HTR-8/SVneo (cell line): ENCODE measurements around the gene ADAMTSL1.

ENCODE experiments used
- DNase-seq: peaks from one replicate; pipeline ENCODE4 v3.0.0; 2011; ENCODE audit warnings: low spot score, mixed read lengths; ENCODE audit not compliant: insufficient read length
- FAIRE-seq: peaks from 2 replicates; lab custom pipeline; 2011; peaks lifted over from hg19 to GRCh38; lab: Jason Lieb, UNC

ADAMTSL1 gene

DNA sequence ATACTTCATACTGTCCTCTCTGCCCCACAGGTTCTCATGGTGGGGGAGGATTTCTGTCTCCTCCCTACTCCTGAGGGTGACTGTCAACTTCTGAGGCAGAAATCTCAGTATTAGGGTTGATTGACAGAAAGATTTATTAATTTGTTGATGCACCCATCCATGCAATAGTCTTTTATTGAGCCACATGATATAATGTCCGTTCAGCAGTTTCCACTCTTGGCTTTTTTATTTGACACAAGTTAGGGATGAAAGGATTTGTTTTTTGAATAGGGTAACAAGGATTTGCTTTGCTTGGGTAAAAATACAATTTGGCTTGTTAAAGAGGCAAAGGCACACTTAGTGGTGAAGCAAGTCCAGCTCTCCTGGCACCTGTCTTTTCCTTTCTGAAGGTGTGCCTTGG is 125.0 kb downstream of the ADAMTSL1 start:
- FAIRE-seq (no peak), DNase-seq (no peak)

DNA sequence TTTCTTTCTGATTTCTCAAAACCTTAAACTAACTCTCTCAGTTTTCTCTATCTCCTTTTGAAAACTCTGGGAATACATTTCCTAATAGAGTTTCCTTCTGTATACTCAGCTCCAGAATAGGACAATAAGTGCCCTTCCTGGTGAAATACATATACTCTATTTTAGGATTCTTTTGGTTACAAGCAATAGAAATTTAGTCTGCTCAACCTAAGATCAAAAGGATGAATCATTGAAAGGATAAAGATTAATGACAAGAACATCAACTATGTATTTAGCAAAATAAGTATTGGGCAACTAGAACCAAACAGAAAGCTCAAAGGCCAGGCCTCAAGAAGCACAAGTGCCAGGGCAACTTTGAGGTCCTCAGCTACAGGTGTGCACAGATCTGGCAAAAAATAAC is 127.1 kb downstream of the ADAMTSL1 start:
- no peak for FAIRE-seq
- no peak for DNase-seq

DNA sequence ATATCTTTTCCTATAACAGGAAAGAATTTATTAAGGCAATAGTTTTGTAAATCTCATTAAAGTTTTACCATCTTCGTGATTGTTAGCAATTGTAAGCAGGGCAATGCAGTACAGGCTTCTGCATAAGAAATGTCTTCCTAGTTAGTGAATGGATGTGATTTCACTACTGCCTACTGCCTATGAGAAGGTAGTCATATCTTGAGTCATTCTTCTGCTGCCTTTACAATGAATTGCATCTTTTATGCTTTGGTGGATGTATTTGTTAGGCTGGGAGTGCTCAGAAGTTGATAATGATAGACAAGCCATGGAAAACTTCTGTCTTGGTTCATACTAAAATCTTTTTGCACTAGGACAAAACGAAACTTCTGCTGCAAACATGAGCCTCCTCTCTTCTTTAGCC is 128.0 kb downstream of the ADAMTSL1 start:
- DNase-seq (no peak), FAIRE-seq (no peak)

DNA sequence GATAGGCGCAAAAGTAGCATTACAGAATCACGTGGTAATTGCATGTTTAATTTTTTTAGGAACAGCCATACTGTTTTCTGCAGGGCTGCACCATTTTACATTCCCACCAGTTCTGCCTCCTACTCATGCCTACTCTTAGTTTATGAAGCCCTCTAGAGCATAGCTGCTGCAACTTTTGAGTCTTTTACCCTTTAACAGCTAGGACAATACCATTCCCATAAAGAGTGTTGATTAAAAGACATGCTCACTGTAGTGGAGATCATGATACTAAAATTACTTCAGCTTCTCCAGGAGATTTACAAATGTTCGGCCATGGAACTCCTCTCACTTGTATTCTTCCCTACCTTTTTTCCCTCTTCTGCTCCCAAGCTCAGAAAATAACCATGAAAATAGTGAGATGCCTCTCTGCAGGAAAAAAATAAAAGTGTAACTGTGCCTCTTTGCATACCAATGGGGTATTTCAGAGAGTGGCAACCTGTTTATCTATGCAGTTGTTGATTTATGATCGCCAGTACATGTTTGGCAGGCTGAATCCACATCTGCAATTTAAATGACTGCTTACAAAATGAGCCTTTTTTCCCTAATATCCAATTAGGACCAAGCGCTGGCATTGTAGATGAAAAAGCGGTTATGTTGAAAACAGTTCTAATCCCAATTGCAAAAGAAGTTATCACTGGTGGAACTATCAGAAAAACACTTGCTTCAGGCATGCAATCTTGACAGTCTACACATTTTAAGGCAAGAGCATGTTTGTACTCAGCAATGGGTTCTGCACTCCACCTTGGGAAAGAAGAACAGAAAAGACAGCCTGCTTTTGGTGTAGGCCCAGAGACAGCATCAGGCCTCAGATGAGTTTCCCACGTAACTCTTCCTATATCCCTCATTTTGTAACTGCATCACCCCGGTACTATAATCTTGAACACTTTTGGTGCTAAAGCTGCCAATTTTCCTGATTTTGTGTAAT is 131.1 kb downstream of the ADAMTSL1 start:
- DNase-seq (no peak), FAIRE-seq (no peak)

DNA sequence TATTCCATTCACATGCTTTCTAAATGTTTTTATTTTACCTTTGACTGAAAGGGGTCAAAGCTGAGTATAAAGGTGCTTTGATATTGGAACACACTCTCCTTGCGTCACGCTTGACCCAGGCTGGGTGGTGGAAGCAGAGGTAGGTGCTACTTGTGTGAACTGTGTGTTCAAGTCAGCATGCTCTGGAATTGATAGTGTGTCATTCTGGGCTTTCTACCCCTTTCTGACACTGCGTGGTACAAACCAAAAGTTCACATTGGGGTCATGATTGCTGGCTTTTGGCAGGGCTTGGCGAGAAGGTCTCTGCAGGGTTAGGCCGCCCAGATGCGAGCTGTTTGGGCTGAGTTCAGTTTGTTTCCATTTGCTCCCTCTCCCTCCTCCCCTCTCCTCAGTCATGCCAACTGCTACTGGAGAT is 131.8 kb downstream of the ADAMTSL1 start:
- no peak for FAIRE-seq
- DNase-seq = no peak

DNA sequence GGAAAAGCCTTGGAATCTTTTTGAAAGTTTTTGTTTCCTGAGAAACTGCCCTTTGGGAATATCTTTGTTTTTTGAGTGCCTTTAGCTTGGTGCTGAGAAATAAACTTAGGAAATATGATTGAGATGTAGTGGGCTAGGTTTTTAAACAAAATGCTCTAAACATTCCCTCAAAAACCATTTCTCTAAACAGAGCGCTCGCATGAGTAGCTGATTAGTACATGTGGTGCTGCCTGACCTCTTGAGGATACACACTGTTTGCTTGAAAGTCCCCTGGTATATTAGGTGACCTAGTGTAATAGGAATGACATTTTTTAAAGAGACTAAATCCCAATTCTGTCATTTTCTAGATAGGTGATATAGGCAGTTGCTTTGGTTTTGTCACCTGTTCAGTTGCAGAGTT is 132.3 kb downstream of the ADAMTSL1 start:
- FAIRE-seq (no peak), DNase-seq (no peak)

DNA sequence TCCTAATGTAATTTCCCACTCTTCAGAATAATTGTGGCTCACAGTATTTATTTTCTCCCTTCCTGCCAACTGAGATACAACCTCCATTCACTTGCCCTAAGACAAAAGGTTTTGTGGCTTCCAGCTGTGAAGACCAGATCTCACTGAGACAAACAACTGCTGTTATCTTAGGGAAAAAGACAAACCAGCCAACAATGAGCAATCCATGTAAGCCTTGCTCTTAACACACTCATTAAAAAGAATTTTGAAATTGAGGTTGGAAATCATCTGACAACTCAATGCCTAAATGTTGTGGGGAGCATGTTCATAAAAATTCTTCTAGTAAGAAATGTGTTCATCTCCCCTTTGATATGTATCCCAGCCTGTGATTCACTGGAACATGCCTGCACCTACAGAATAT is 132.9 kb downstream of the ADAMTSL1 start:
- no peak for FAIRE-seq

DNA sequence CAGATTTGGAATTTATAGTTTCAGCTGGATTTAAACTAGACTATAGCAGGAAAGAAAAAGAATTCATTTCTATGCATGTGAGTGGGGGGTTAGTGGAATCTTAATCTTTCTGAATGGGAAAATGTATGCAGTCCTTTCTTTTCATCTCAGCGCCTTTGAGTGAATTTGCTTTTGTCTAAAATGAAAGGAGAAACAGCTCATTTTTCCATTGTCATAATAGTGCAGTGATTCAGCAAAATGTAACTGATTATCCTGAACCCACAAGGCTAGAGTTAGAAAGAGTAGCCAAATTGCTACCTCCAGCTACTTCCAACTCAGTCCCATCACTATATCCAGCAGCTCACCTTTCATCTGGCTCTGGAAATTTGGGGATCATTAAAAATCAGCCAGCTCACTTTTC is 134.4 kb downstream of the ADAMTSL1 start:
- DNase-seq (no peak), FAIRE-seq (no peak)

More for the DNA sequence above, 132.9 kb downstream of the ADAMTSL1 start:
- no peak for DNase-seq

DNA sequence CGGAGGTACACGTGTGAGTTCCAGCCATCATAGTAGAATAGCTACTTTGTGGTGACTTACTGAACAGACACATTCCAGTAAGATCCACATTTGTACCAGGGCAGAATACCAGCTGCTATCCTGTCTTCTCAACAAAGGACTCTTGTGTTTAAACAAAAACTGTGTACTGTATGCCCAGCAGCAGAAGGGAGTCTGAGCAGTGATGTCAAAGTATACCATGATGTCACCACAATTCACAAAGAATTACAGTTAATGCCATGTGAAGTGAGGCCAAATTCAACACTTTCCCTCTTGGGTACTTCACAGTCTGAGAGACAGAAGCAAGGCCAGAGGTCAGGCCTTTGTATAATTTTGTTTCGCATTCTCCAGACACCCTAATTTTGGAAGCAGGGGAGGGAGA is 137.0 kb downstream of the ADAMTSL1 start:
- no peak for DNase-seq
- no peak for FAIRE-seq

DNA sequence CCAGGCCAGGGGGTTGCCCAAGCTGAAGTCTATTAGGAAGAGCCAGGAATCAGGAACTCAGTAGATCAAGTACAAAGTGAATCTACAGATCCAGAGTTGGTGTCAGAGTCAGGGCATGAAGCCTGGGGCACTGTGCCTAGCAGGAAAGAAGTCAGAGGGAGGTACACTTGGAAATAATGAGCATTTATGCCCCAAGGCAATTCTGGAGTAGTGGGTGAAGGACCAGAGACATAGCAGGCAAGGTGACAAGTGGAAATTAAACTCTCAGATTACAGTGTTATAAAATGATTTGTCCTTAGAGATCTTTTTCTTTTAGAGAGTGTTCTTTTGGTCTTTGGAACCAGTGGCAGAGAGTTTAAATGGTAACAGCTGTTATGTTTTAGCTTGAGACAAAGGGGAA is 138.0 kb downstream of the ADAMTSL1 start:
- FAIRE-seq (no peak), DNase-seq (no peak)

DNA sequence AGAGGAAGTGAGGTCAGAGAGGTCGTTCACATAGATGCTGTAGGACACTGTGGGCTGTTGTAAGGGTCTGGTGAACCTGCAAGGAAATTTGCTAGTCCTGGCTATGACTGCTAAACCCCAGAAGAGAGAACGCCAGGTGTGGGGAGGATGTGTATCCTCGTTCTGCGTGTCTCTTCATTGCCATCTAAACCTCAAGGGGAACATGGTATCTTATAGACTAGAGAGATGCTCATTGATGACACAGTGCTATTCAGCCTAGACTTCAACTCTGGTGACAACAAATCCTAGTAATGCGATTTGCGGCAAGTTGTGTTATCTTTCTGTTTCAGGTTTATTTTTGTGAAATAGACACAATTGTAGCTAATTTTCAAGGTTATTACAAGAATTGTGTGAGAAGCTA is 140.2 kb downstream of the ADAMTSL1 start:
- no peak for DNase-seq
- FAIRE-seq = no peak

DNA sequence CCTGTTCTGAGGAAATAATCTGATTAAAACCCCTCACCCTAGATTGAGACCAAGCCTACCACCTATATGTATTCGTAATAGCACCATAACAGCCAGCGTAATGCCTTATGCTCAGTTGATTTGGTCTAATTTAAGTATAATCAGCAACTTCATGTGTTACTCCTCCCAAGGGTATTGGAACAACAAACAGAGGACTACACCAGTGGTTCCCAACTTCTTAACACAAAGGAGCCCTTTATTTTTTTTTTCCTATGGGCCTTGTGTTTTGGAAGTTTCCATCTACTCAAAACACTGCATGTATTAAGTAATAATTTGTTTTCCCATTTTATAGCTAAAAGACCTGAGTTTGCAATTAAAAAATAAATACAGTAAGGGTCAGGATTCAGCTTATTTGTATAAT is 140.7 kb downstream of the ADAMTSL1 start:
- FAIRE-seq = no peak
- no peak for DNase-seq

DNA sequence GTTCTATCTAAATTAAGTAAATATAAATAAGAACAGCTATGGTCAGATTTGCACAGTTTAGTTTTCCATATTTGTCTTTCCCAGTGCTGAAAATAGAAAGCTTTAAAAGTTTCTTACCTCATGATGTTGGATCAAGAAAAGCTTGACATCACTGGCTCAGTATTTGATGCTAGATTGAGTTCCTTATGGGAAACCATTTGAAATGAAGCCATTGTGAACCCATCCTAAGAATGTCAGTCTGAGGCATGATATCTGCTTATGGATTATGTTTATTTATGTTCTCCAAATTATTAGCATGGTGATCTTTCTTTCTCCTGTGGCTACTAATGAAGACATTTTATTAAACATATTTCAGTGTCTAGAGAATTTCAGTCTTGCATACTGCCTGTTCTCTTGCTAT is 143.0 kb downstream of the ADAMTSL1 start:
- FAIRE-seq (no peak), DNase-seq (no peak)

DNA sequence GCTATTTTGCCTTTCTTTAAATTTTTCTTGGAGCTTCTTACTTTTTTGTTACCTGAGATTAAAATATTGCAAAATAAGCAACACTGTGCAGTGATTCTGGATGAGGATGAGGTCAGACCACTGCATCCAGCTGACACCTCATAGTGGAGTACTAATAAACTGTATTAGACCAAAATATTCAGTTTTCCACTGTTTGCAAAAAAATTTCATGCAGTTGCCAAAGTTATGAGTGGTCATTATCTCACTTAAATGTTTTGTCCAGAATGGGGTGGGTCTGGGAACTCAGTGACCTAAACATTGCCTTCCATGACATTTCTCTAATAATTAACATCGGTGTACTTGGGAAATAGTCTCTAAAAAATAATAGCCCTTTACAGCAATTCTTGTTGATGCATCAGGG is 143.8 kb downstream of the ADAMTSL1 start:
- FAIRE-seq = no peak
- no peak for DNase-seq

DNA sequence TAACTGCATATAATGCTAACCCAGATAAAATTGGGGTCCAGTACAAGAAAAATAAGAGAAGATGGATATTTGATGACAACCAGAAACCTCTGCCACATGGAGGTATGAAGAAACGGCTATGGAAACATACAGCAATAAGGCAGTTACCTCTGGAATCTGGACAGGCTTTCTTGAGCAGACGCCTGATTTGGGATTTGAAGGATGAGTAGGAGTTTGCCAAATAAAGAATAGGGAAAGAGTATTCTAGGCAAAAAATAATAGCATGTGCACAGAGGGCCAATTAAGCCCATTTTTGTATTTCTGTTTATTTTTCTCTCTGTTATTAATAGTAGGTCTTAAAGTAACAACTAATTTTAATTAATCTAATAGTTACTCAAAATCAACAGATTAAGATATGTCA is 144.9 kb downstream of the ADAMTSL1 start:
- FAIRE-seq = no peak
- DNase-seq = no peak

DNA sequence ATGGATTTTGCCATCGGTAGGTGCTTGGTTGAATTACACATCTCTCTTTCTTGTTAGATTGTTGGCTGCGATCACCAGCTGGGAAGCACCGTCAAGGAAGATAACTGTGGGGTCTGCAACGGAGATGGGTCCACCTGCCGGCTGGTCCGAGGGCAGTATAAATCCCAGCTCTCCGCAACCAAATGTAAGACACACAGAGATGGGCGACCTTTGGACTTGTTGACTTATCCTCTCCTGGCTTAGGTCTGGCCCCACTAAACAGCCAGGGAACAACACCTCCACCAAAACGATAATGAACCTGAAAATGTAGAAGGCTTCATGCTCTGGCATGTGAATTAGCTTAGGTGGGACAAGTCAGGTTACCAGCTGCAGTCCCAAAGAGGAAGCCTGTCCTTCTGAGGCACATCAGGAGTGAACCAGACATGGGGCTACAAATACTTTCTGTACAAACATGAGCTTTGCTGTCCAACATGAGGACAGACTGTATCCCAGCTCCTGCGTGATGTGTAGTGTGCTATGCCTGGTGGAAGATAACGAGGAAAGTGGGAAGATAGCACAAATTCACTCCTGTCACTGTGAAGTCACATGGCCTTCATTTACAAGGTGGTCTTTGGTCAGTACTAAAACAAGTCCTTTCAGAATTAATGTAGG is 148.4 kb downstream of the ADAMTSL1 start:
- no peak for FAIRE-seq

DNA sequence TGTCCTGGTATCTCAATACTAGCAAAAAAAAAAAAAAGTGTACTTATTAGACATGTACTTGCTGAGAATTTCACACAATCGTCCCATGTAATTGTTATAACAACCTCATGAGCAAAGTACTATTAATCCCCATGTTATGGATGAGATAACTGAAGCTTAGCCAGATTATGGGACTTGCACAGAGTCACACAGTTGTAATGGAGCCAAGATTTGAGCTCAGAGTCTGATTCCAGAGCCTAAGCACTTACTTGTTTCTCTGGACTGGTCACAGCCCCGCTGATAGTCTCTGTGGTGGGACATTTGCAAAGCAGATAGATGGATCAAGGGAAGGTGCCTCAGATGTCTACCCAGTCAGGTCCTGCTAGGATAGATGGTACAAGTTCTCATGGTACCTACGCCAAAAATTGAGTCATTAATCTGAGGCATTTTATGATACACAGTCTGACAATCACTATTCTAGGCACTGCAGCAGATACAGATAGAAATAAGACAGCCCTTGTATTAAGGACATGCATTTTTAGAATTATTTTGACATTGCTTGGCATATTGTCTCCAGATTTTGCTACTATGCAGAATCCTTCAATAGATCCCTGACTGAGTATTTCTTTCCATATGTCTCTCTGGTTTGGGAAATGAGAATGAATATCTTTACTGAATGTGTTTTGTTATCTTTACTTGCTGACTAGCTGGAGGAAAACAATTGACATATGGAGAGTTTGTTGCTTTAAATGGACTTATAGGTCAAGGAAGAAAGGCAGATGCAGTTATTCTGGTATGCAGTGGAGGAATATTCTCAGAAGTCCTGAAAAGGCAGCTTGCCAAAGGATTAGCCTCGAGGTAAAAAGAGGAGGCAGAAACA is 149.5 kb downstream of the ADAMTSL1 start:
- no peak for DNase-seq

More for the DNA sequence above, 148.4 kb downstream of the ADAMTSL1 start:
- no peak for DNase-seq

DNA sequence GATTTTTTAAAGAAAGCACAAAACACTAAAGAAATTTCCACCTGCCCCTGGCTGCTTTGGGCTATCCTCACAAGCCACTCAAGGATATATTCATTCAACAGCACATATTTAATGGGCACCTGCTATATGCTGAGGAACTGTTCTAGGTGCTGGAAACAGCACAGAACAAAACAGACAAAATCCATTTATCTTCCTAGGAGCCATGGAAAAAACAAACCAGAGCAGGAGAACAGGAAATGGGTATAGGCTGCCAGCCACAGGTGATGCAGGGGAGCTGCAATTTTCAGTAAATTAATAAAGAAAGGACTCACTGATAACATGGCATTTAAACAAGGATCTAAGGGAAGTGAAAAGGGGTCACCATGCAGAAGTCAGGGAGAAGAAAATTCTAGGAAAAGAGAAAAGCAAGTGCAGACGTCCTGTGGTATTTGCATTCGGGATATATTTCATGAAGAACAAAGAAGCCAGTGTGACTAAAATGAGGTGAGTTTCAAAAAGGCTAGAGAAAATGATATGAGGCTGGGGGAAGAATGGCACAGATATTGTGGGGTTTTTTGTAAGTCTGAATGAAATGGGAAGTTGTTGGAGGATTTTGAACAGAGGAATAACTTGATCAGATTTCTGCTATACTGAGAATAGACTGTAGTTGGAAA is 152.2 kb downstream of the ADAMTSL1 start:
- DNase-seq (no peak), FAIRE-seq (no peak)

More for the DNA sequence above, 149.5 kb downstream of the ADAMTSL1 start:
- FAIRE-seq = no peak

DNA sequence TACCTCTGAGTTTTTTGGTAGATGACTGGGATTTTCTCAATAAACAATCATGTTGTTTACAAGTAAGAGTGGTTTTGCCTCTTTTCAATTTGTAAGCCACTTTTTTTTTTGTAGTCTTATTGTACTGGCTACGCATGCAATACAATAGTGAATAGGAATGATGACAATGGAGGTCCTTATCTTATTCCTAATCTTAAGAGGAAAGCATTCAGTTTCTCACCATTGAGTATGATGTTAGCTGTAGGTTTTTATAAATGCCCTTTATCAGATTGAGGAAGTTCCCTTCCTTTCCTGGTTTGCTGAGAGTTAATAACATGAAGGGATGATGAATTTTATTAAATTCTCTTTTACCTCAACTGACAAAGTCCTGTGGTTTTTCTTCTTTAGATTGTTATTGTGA is 155.2 kb downstream of the ADAMTSL1 start:
- no peak for FAIRE-seq
- DNase-seq = no peak
